ENCODE measurements around the gene ERF. TPM values are rescaled to one million over a fixed set of nuclear protein-coding genes. Genes with fewer than 3 reads are reported as not detected.
A peak's percentile ranks its signal among the peaks of the same experiment; 100 is the strongest.

Gene ERF
- total and polyA plus RNA-seq, 4 donors = 8.7 to 21.0 (median 13.8) TPM

- Histone ChIP-seq H3K27ac (ENCODE audit: low read depth in 1 of 2, low read length in 2 of 2) (peak within 1 kb of the TSS in 1 of 2 donors; percentile 50), H3K9ac (ENCODE audit: low read depth in 1 of 2, low read length in 2 of 2) (no peak within 1 kb of the TSS), H3K27me3 (ENCODE audit: control insufficient read depth in 4 of 4, insufficient read depth in 4 of 4, low read length in 3 of 4) (no peaks in the 10 kb centered on the region), H3K4me1 (ENCODE audit: control insufficient read depth in 4 of 4, insufficient read depth in 4 of 4, low read length in 3 of 4) (peaks cover 2 to 22% (median 7%) of the 10 kb centered on the region in 4 donors), H3K9me3 (ENCODE audit: control insufficient read depth in 4 of 4, low read length in 3 of 4) (no peaks in the 10 kb centered on the region), H3K36me3 (ENCODE audit: control insufficient read depth in 4 of 4, insufficient read depth in 3 of 4, low read depth in 1 of 4, low read length in 3 of 4) (no peaks in the 10 kb centered on the region), H3K4me3 (ENCODE audit: low read depth in 1 of 3, low read length in 3 of 3) (peak within 1 kb of the TSS; percentile 61 to 75 (median 67))
- TF ChIP-seq RAD21 (IDR thresholded peaks at IDR 0.05) (no peak), TAF1 (conservative IDR thresholded peaks at IDR 0.05) (no peak), JUND (IDR thresholded peaks at IDR 0.05) (no peak), FOXA2 (IDR thresholded peaks at IDR 0.05) (no peak), FOXA1 (IDR thresholded peaks at IDR 0.05) (no peak), YY1 (IDR thresholded peaks at IDR 0.05) (no peak), RXRA (IDR thresholded peaks at IDR 0.05) (no peak), GABPA (IDR thresholded peaks at IDR 0.05 in 1 of 2, conservative IDR thresholded peaks at IDR 0.05 in 1 of 2) (no peak), NR2F2 (IDR thresholded peaks at IDR 0.05) (no peak), EGR1 (IDR thresholded peaks at IDR 0.05; ENCODE audit: low read depth in 2 of 2) (no peak), HNF4G (IDR thresholded peaks at IDR 0.05) (no peak), HNF4A (conservative IDR thresholded peaks at IDR 0.05) (no peak), REST (IDR thresholded peaks at IDR 0.05) (no peak), SP1 (IDR thresholded peaks at IDR 0.05) (no peak), CTCF (IDR thresholded peaks at IDR 0.05; ENCODE audit: low read depth, low read length, missing input control) (no peak)
- TF ChIP-seq, protein P1, sequence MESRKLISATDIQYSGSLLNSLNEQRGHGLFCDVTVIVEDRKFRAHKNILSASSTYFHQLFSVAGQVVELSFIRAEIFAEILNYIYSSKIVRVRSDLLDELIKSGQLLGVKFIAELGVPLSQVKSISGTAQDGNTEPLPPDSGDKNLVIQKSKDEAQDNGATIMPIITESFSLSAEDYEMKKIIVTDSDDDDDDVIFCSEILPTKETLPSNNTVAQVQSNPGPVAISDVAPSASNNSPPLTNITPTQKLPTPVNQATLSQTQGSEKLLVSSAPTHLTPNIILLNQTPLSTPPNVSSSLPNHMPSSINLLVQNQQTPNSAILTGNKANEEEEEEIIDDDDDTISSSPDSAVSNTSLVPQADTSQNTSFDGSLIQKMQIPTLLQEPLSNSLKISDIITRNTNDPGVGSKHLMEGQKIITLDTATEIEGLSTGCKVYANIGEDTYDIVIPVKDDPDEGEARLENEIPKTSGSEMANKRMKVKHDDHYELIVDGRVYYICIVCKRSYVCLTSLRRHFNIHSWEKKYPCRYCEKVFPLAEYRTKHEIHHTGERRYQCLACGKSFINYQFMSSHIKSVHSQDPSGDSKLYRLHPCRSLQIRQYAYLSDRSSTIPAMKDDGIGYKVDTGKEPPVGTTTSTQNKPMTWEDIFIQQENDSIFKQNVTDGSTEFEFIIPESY (IDR thresholded peaks at IDR 0.05) = no peak
- TF ChIP-seq, protein P2, sequence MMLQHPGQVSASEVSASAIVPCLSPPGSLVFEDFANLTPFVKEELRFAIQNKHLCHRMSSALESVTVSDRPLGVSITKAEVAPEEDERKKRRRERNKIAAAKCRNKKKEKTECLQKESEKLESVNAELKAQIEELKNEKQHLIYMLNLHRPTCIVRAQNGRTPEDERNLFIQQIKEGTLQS (IDR thresholded peaks at IDR 0.05) = no peak
- 21% methylated on average over 21 of the region's 21 CpGs for WGBS
- peak; percentile 68 for DNase-seq (ENCODE audit: low spot score)
These were observed 46.8 kb upstream of the ERF start, which contains the start of gene PRR19 for GRCh38 chr19:42301646-42302203. Gene PRR19, plus strand, starts transcription at chr19:42302132. Its CDS starts 7,453 bp downstream, at chr19:42309585.

Measured in liver (tissue), 9 donors.